ENCODE measurements around the gene ZGPAT. TPM values are rescaled to one million over a fixed set of nuclear protein-coding genes. Genes with fewer than 3 reads are reported as not detected.
A peak's percentile ranks its signal among the peaks of the same experiment; 100 is the strongest.

Gene ZGPAT
- total and polyA plus RNA-seq, 9 of the 15 experiments (the other 6 are each of a cell fraction or from before 2014, with no cell fraction given) = 0.14 to 26.6 (median 7.4) TPM

DNA sequence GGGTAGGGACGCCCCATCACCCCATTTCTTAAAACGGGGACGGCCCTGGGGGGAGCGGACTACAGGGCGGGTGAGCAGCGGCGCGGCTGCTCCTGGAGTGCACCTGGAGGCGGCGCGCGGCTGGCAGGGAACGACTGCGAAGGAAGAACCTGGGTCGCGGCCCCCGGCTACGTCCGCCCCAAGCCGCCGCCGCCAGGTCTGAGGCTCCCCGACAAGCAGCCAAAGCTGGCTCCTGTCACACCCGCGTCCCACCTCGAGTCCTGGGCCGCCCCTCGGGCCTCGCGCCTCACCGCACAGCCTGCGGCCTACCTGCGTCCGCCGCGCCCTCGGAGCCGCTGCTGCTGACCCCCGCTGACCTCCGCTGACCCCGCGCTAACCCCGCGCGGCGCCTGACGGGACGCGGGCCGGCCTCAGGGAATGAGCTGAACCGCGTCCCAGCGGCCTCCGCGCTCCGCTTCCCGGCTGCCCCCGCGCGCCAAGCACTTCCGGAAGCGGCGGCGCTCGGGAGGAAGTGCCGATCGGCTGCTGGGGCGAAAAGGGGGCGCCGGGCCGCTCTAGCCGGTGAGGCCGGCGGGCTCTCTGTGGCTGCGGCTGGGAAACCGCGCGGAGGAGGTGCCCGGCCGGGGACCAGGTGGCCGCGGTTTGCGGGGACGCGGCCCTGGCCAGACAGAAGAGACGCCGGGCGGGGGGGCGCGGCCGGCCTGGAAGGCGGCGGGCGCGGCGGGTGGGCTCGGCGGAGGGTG, at the start of gene ZGPAT, which contains the start of gene ARFRP1 (continued):
- TF ChIP-seq WHSC1 (IDR thresholded peaks at IDR 0.05; ENCODE audit: low read length) (no peak), DNMT1 (IDR thresholded peaks at IDR 0.05) (no peak), ZNF717 (CRISPR knock-in tag; IDR thresholded peaks at IDR 0.05) (no peak), CEBPG (CRISPR knock-in tag; IDR thresholded peaks at IDR 0.05) (no peak), CEBPG (tag; conservative IDR thresholded peaks at IDR 0.05 in 1 of 2, IDR thresholded peaks at IDR 0.05 in 1 of 2) (no peak), FIP1L1 (IDR thresholded peaks at IDR 0.05; ENCODE audit: low read depth, low read length, poor library complexity, severe bottlenecking) (peak; percentile 56), ELF4 (CRISPR knock-in tag; IDR thresholded peaks at IDR 0.05) (no peak), BRCA1 (IDR thresholded peaks at IDR 0.05) (no peak), BRCA1 (CRISPR knock-in tag; IDR thresholded peaks at IDR 0.05) (no peak), MTA1 (IDR thresholded peaks at IDR 0.05; ENCODE audit: borderline replicate concordance) (no peak), SMC3 (conservative IDR thresholded peaks at IDR 0.05; ENCODE audit: insufficient read depth, low read depth, low read length) (no peak), FOXK2 (conservative IDR thresholded peaks at IDR 0.05 in 1 of 2, IDR thresholded peaks at IDR 0.05 in 1 of 2; ENCODE audit: low read depth in 2 of 2) (no peak), NONO (IDR thresholded peaks at IDR 0.05; ENCODE audit: low read depth in 2 of 2, low read length in 1 of 2) (peak; percentile 14 to 82; a peak in 2 of 4 replicates), NCOA1 (IDR thresholded peaks at IDR 0.05; ENCODE audit: low read depth) (no peak), KAT7 (CRISPR knock-in tag; IDR thresholded peaks at IDR 0.05; ENCODE audit: borderline replicate concordance) (peak; percentile 77; the same call in 1 of the 2 replicates), DACH1 (IDR thresholded peaks at IDR 0.05; ENCODE audit: partially characterized antibody) (no peak), CXXC5 (CRISPR knock-in tag; IDR thresholded peaks at IDR 0.05) (peak; percentile 92), RBFOX2 (IDR thresholded peaks at IDR 0.05; ENCODE audit: low read depth, low read length) (peak; percentile 89), RB1 (IDR thresholded peaks at IDR 0.05; ENCODE audit: low read depth) (peak; percentile 92), PTTG1 (tag; IDR thresholded peaks at IDR 0.05; ENCODE audit: low read depth) (no peak)
- TF ChIP-seq, protein P1, sequence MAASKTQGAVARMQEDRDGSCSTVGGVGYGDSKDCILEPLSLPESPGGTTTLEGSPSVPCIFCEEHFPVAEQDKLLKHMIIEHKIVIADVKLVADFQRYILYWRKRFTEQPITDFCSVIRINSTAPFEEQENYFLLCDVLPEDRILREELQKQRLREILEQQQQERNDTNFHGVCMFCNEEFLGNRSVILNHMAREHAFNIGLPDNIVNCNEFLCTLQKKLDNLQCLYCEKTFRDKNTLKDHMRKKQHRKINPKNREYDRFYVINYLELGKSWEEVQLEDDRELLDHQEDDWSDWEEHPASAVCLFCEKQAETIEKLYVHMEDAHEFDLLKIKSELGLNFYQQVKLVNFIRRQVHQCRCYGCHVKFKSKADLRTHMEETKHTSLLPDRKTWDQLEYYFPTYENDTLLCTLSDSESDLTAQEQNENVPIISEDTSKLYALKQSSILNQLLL (CRISPR knock-in tag; IDR thresholded peaks at IDR 0.05; ENCODE audit: borderline replicate concordance) = no peak
- TF ChIP-seq, protein P2, sequence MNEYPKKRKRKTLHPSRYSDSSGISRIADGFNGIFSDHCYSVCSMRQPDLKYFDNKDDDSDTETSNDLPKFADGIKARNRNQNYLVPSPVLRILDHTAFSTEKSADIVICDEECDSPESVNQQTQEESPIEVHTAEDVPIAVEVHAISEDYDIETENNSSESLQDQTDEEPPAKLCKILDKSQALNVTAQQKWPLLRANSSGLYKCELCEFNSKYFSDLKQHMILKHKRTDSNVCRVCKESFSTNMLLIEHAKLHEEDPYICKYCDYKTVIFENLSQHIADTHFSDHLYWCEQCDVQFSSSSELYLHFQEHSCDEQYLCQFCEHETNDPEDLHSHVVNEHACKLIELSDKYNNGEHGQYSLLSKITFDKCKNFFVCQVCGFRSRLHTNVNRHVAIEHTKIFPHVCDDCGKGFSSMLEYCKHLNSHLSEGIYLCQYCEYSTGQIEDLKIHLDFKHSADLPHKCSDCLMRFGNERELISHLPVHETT (CRISPR knock-in tag; conservative IDR thresholded peaks at IDR 0.05 in 1 of 2, IDR thresholded peaks at IDR 0.05 in 1 of 2) = peak; percentile 48 to 98; a peak in 2 of 4 replicates
- TF ChIP-seq, protein P3, sequence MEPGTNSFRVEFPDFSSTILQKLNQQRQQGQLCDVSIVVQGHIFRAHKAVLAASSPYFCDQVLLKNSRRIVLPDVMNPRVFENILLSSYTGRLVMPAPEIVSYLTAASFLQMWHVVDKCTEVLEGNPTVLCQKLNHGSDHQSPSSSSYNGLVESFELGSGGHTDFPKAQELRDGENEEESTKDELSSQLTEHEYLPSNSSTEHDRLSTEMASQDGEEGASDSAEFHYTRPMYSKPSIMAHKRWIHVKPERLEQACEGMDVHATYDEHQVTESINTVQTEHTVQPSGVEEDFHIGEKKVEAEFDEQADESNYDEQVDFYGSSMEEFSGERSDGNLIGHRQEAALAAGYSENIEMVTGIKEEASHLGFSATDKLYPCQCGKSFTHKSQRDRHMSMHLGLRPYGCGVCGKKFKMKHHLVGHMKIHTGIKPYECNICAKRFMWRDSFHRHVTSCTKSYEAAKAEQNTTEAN (CRISPR knock-in tag; IDR thresholded peaks at IDR 0.05) = no peak; the same call in 1 of the 2 replicates
- TF ChIP-seq, protein P4, sequence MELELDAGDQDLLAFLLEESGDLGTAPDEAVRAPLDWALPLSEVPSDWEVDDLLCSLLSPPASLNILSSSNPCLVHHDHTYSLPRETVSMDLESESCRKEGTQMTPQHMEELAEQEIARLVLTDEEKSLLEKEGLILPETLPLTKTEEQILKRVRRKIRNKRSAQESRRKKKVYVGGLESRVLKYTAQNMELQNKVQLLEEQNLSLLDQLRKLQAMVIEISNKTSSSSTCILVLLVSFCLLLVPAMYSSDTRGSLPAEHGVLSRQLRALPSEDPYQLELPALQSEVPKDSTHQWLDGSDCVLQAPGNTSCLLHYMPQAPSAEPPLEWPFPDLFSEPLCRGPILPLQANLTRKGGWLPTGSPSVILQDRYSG (tag; conservative IDR thresholded peaks at IDR 0.05; ENCODE audit: low read depth) = no peak
